EH (cell line): Measurements from ENCODE around the gene GFER.

Experiments used
- DNase-seq: peaks from one replicate; pipeline ENCODE4 v3.0.0-alpha.2; 2015; ENCODE audit warnings: low read depth

GFER gene

DNA sequence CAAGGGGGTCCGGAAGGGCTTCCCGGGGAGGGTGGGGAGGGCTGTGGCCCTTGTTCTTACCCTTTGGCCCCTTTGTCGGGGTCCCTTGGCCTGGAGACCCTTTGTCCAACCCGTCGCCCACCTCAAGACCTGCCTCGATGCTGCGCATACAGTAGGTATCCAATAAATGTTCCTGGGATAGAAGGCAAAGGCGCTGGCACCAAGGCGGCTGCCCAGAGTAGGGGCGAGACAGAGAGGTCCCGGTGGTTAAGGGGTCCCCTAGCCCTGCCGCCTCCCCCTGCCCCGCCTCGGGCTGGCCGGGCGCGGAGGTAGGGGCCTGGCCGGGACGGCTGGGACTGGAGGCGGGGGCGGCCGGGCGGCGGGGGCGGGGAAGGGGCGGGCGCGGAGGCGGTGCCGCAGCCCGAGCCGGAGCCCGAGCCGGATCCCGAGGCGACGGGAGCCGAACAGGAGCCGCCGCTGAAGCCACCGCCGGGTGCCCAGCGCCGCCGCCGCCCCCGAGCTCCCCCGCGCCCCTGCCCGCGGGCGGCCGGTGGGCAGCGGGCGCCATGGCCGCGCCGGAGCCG is 42.5 kb downstream of the GFER start, which contains the start of gene NHERF2:
NHERF2 (plus strand) TSS at position 442 of the 563 bp plus-strand sequence; CDS start at position 546, 104 bp downstream.
- peak; percentile 52 for DNase-seq

DNA sequence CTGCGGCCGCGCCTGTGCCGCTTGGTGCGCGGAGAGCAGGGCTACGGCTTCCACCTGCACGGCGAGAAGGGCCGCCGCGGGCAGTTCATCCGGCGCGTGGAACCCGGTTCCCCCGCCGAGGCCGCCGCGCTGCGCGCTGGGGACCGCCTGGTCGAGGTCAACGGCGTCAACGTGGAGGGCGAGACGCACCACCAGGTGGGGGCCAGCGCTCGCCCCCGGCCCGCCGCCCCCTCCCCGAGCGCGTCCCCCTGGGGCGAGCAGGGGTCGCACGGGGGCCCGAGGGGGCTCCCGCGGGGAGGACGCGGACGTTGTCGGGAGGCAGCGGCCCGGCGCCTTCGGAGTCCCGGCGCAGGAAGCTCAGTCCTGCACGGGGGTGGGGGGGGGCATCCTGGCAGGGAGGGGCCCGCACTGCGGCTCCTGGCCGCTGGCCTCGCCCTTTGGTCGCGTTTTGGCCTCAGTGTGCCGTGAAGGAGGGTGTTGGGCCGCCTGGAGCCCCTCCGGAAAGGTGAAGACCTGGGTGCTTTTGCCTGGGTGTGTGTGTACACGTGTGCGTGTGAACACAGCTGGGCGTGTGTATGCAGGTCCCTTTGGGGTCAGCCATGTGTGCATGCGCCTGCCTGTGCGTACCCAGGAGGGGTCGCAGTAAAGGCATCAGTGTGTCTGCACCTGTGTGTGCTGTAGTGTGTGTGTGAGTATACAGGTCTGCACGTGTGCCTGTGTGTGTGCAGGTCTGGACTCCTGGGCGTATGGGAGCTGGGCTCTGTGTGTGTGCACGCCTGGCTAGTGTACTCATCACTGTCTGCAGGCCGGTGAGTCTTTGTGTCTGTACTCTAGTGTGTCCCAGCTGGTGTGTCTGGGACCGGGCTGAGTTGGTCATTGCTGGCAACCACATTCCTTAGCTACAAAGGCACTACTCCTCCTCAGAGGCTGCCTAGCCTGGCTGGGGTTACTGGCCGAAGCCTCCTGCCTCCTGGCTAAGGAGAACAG is 43.3 kb downstream of the GFER start:
- DNase-seq, result peak; percentile 73

DNA sequence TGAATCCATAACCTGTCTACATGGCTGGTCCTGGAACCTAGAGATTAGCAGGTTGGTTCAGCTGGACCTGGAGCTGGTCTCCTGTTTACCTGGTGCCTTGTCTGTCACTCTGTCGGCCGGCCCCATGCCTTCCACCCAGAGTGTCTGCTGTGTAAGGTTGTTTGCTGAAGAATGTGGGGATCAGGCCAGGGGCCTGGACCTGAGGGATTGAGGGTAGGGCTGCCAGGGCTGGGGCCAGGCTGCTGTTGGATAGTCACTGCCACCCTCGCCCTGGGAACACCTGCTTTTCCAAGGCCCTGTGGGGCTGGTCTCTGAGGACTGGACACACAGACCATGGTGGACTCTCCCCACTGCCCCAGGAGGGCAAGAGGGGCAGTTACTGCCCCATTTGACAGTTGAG is 44.2 kb downstream of the GFER start:
- no peak for DNase-seq

GRCh38 chr16:2028620-2029220 is 44.7 kb downstream of the GFER start:
- DNase-seq, result no peak

GRCh38 chr16:2029350-2029749 is 45.4 kb downstream of the GFER start:
- no peak for DNase-seq

DNA sequence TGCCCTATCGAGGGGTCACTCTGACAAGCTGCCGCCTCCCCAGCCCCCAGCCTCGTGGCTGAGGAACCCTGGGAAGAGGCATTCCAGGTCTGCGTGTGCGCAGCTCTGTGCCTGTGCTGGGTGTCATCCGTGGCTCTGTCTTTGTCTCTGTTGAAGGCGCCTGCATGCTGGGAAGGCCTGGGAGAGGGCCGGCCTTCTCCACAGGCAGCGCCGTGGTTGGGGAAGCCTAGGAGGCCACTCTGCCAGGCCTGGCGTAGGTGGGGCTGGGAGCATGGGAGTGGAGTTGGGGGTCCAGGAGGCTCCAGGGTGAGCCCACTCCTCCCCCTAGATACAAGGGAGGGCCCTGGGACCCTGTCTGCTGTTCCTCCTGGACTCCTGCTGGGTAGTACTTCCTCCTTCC is 46.0 kb downstream of the GFER start:
- no peak for DNase-seq

GRCh38 chr16:2031081-2031577 is 47.1 kb downstream of the GFER start:
- no peak for DNase-seq

DNA sequence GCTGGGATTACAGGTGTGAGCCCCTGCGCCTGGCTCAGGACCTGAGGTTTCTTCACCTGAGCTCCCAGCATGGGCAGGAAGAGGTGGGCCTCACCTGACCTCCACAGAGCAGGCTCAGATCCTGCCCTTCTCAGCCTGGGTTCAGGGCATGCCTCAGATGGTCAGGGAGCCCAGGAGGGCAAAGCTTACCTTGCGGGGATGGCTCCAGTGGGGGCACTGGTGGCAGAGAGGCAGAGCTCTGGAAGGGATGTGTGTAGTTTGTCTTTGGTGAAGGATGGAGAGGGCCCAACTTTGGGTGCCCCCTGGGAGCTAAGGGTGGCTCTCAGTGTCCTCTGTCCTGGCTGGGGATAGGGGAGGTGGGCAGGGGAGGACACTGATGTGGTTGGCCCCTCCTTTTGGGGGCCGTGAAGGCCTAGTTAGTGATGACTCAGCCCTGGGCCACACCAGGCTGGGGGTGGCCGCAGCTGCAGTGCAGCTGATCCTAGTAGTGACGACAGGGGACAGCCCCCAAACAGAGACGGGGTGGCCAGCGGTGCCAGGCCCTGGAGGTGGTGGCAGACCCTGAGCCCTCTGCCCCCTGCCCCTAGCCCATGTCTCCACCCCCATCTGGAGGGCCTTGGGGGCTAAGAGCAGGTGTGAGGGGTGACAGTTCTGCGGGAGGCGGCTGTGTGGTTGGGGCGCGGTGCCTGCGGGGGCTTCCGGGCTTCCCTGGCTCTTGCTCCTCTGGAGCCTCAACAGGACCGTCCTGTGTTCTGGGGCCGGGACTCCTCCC is 48.5 kb downstream of the GFER start:
- DNase-seq, result peak; percentile 69

DNA sequence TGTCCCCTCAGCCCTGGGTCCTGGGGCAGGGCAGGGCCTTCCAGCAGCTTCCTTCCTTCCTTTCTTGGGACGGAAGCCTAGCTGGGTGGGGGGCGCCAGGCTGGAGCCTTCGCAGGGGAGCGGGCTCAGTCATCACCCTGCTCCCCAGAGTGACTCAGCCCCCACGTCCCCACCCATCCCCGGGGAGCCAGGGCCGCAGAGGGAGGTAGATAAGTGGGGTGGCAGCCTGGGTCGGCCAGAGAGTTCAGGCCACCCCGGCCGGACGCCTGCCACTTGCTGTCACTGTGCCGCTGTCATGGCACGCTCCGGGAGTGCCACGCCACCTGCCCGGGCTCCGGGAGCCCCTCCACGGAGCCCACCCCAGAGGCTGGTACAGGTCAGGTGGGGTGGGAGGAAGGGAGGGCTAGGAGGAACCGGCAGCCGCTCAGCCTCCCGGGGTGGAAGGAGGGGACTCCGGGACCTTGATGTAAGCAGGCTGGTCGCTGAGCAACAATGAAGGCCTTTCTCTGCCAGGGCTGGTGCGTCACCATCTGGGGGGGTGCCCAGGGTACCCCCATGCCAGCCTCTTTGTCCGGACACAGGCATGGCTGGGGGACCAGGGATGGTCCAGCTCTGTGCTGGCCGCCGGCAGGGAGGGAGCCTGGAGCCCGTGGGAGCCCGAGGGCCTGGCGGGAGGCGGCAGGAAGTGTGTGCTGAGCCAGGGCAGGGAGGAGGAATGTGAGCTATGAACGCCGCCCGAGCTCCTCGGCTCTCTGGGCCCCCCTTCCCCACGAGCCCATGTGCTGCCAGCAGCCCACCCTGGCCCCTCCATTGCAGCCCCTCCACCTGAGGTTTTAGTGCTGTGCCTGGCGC is 49.3 kb downstream of the GFER start:
- DNase-seq, result peak; percentile 87

DNA sequence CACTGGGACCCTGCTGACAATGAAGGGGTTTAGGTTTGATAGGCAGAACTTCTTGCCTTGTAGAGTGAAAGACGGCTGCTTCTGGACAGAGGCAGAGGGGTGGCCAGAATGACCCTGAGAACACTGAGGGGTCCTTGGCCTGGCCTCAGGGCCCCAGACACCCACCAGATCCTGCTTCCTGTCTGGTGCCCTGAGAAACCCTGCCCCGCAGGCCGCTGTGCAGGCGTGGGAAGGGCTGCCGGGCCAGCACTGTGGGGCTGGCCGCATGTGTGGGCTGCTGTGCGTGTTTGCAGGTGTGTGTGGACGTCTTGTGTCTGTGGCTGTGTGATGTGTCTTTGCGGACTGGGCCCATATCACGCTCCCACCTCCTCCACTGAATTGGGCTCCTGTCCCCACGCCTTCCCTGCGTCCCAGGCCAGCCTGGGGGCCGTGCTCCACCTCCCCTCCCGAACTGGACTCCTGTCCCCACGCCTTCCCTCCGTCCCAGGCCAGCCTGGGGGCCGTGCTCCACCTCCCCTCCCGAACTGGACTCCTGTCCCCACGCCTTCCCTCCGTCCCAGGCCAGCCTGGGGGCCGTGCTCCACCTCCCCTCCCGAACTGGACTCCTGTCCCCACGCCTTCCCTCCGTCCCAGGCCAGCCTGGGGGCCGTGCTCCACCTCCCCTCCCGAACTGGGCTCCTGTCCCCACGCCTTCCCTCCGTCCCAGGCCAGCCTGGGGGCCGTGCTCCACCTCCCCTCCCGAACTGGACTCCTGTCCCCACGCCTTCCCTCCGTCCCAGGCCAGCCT is 50.1 kb downstream of the GFER start:
- peak; percentile 52 for DNase-seq

DNA sequence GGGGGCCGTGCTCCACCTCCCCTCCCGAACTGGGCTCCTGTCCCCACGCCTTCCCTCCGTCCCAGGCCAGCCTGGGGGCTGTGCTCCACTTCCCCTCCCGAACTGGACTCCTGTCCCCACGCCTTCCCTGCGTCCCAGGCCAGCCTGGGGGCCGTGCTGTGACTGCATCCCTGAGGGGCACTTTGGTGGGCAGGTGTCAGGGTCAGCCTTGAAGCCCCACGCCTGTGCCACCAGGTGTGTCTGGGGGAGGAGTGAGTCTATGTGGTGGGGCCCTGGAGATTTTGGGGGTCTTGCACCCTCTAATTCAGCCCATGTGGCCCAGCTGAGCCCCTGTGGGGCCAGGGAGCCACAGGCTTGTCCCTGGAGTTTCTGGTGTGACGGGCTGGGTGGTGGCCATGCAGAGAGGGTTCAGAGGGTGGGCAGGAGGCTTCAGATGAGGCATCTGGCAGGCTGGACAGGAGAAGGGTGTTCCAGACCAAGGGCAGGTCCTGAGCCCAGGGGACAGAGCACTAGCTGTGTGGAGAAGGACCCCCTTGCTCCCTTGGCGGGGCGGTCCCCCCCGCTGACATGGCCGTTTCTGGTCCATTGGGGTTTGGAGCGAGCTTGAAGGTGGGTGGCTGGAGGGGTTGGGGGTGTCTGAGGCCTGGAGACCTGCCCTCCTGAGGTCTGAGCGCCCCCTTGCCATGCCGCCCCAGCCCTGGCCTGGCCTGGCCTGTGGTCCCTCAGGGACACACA is 50.9 kb downstream of the GFER start:
- peak; percentile 53 for DNase-seq

DNA sequence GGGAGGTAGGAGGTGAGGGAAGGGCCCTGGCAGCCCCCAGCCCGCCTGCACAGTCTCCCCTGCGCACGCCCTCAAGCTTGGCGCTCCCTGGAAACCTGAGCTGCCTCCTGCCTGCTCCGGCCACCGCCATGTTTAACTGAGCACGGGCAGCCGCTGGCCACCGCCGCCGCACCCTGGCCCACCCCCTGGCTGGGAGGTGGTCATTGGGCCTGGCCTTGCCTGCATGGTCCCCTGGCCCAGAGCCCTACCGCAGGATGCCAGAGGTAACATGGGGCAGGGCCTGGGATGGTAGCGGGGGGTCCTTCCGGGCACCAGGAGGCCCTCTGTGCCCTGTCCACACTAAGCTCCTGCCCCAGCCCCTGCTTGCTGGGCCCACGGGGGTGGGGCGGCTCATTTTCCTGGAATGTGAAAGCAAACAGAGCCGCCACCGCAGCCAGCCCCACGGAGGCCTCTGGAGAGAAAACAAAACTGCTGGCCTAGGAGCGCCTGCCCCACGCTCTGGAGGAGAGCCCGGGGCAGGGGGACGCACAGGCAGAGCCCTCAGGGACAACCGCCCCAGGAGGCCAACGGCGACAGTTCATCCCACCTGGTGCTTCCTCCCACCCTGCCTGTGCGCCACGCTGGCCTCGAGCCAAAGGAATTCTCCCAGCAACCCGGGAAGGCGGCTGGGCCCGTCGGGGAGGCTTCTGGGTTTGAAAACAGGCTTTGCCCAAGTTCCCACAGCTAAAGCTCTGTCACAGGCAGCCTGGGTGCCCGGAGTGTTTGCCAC is 51.6 kb downstream of the GFER start:
- peak; percentile 96 for DNase-seq

DNA sequence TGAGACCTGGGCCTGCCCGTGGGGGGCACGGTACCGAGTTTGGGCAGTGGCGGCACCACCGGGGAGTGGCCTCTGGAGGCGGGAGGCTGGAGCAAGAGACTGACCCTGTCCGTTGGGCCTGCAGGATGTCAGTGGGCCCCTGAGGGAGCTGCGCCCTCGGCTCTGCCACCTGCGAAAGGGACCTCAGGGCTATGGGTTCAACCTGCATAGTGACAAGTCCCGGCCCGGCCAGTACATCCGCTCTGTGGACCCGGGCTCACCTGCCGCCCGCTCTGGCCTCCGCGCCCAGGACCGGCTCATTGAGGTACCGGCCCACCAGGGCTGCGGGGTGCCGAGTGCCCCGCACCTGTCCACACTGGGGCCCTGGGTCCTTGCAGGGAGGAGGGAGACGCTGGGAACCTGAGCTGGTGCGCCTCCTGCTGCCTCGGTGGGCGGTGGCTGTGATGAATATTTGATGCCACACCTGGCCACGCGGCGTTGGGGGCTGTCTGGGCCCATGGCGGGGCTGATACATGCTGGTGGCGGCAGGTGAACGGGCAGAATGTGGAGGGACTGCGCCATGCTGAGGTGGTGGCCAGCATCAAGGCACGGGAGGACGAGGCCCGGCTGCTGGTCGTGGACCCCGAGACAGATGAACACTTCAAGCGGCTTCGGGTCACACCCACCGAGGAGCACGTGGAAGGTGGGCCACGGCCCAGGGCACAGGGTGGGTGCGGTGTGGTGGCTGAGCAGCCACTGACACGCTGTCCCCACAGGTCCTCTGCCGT is 52.4 kb downstream of the GFER start:
- DNase-seq, result no peak

GRCh38 chr16:2037115-2037514 is 53.1 kb downstream of the GFER start:
- no peak for DNase-seq
